Measurements from ENCODE around the gene FCAR.

GRCh38 chr19:54877471-54877870 is 3.4 kb downstream of the FCAR start:
- TF ChIP-seq EZH2 (IDR thresholded peaks at IDR 0.05) (no peak), POLR2AphosphoS5 (IDR thresholded peaks at IDR 0.05; ENCODE audit: borderline replicate concordance, low read depth, low read length) (no peak), FOXP2 (optimal IDR thresholded peaks at IDR 0.05; ENCODE audit: control extremely low read depth, extremely low read length, insufficient read depth) (no peak)

Data from SK-N-MC (cell line).